Dermis microvascular lymphatic vessel endothelial cell (primary cell): ENCODE data around the gene TTC14. TPM values are rescaled to one million over a fixed set of nuclear protein-coding genes. Genes with fewer than 3 reads are reported as not detected.
"Not testable (repeated sequence)": the region's sequence is repeated elsewhere in the genome, so short reads cannot be mapped to it uniquely, and the experiment has no call there.

Experiments
- DNase-seq, 2 donors: peaks; one replicate each; pipeline versions ENCODE4 v3.0.0 to v3.0.0-alpha.2; 2010; ENCODE audit warnings: low read depth in 2 of 2
- total RNA-seq: library from RNA; depleted of rRNA; stranded (reverse); fragments of >200 nt; gene quantifications from 2 replicates; pipeline ENCODE4 v1.2.1, GENCODE V29; 2014

Gene TTC14
- 17.2 and 22.1 TPM in 2 replicates for total RNA-seq

GRCh38 chr3:180601688-180602666 lies at the start of gene TTC14:
Gene TTC14 (plus strand): TSS chr3:180602163. CDS start chr3:180602262, 99 bp downstream.
- peak; percentile 91 to 94 for DNase-seq

- DNase-seq, result no peak
Observed at GRCh38 chr3:180563406-180563805, 38.6 kb upstream of the TTC14 start.

GRCh38 chr3:180564676-180565075 lies 37.3 kb upstream of the TTC14 start:
- DNase-seq, result no peak

GRCh38 chr3:180570238-180570637 lies 31.7 kb upstream of the TTC14 start:
- no peak for DNase-seq

GRCh38 chr3:180571831-180572598 lies 29.9 kb upstream of the TTC14 start:
- no peak for DNase-seq

- no peak for DNase-seq
Observed at GRCh38 chr3:180575571-180575970, 26.4 kb upstream of the TTC14 start.

GRCh38 chr3:180580934-180581333 lies 21.0 kb upstream of the TTC14 start:
- no peak for DNase-seq

- no peak for DNase-seq
Observed at GRCh38 chr3:180590396-180590795, 11.6 kb upstream of the TTC14 start.

- not testable (repeated sequence) for DNase-seq
Observed at GRCh38 chr3:180593631-180594030, 8.3 kb upstream of the TTC14 start.

- peak in 1 of 2 donors; percentile 47 for DNase-seq
Observed at GRCh38 chr3:180594631-180595558, 7.1 kb upstream of the TTC14 start.

GRCh38 chr3:180595559-180595935 lies 6.4 kb upstream of the TTC14 start:
- no peak for DNase-seq

GRCh38 chr3:180600473-180600872 lies 1.5 kb upstream of the TTC14 start:
- DNase-seq, result no peak

GRCh38 chr3:180611006-180611405 lies 9.0 kb downstream of the TTC14 start:
- DNase-seq, result no peak

GRCh38 chr3:180612364-180612763 lies 10.4 kb downstream of the TTC14 start:
- no peak for DNase-seq

- DNase-seq, result no peak
Observed at GRCh38 chr3:180615954-180616353, 14.0 kb downstream of the TTC14 start.

GRCh38 chr3:180617049-180617448 lies 15.1 kb downstream of the TTC14 start:
- DNase-seq, result peak in 1 of 2 donors; percentile 5

- not testable (repeated sequence) for DNase-seq
Observed at GRCh38 chr3:180618563-180618962, 16.6 kb downstream of the TTC14 start.

- peak in 1 of 2 donors; percentile 79 for DNase-seq
Observed at GRCh38 chr3:180619723-180620122, 17.8 kb downstream of the TTC14 start.

GRCh38 chr3:180624714-180625113 lies 22.8 kb downstream of the TTC14 start:
- DNase-seq, result no peak

GRCh38 chr3:180626844-180627243 lies 24.9 kb downstream of the TTC14 start:
- no peak for DNase-seq

- DNase-seq, result peak in 1 of 2 donors; percentile 56
Observed at GRCh38 chr3:180630371-180630770, 28.4 kb downstream of the TTC14 start.
